H9 (cell line): Measurements from ENCODE around the gene PCNX3. TPM values are rescaled to one million over a fixed set of nuclear protein-coding genes. Genes with fewer than 3 reads are reported as not detected.

Source experiments
- DNase-seq: peaks from one replicate; pipeline ENCODE4 v3.0.0-alpha.2; 2017
- H2AFZ ChIP-seq: one replicate; pipeline ENCODE4 v1.6.1; 2013; ENCODE audit warnings: mild to moderate bottlenecking, low read length, control low read depth, moderate library complexity
- H2AK5ac ChIP-seq: 2 replicates; pipeline ENCODE4 v1.6.1; 2013; ENCODE audit warnings: low read length, control low read depth, mixed read lengths; ENCODE audit not compliant: insufficient read length
- H2BK120ac ChIP-seq: one replicate; pipeline ENCODE4 v1.6.1; 2013; ENCODE audit warnings: low read depth, mild to moderate bottlenecking, low read length, control low read depth, inconsistent platforms; ENCODE audit not compliant: poor library complexity, severe bottlenecking
- H2BK12ac ChIP-seq: 2 replicates; pipeline ENCODE4 v1.6.1; 2013; ENCODE audit warnings: low read length, control low read depth, mixed read lengths, low read depth; ENCODE audit not compliant: insufficient read length
- H2BK15ac ChIP-seq: 2 replicates; pipeline ENCODE4 v1.6.1; 2013; ENCODE audit warnings: low read depth, low read length, control low read depth
- H2BK20ac ChIP-seq: one replicate; pipeline ENCODE4 v1.6.1; 2013; ENCODE audit warnings: low read depth, mild to moderate bottlenecking, low read length, control low read depth, inconsistent platforms; ENCODE audit not compliant: poor library complexity, severe bottlenecking
- H2BK5ac ChIP-seq: 2 replicates; pipeline ENCODE4 v1.6.1; 2013; ENCODE audit warnings: low read length, control low read depth, mixed read lengths; ENCODE audit not compliant: insufficient read length
- H3K14ac ChIP-seq: 2 replicates; pipeline ENCODE4 v1.6.1; 2013; ENCODE audit warnings: low read length, control low read depth; ENCODE audit not compliant: insufficient read depth
- H3K18ac ChIP-seq: 2 replicates; pipeline ENCODE4 v1.6.1; 2013; ENCODE audit warnings: low read depth, mild to moderate bottlenecking, mixed read lengths, low read length, control low read depth; ENCODE audit not compliant: insufficient read length
- H3K23ac ChIP-seq: 2 replicates; pipeline ENCODE4 v1.6.1; 2013; ENCODE audit warnings: low read length, control low read depth, mixed read lengths, low read depth; ENCODE audit not compliant: insufficient read length
- H3K23me2 ChIP-seq: 2 replicates; pipeline ENCODE4 v1.6.1; 2013; ENCODE audit warnings: low read depth, mild to moderate bottlenecking, mixed read lengths, low read length, control low read depth; ENCODE audit not compliant: insufficient read length, poor library complexity, severe bottlenecking
- H3K27ac ChIP-seq: 2 replicates; pipeline ENCODE4 v1.5.1; 2013; ENCODE audit warnings: low read length, control low read depth, mixed read lengths, low read depth; ENCODE audit not compliant: insufficient read length
- H3K27me3 ChIP-seq: 2 replicates; pipeline ENCODE4 v1.6.1; 2013; ENCODE audit warnings: low read length, control low read depth, inconsistent platforms; ENCODE audit not compliant: insufficient read depth
- H3K4ac ChIP-seq: 2 replicates; pipeline ENCODE4 v1.6.1; 2013; ENCODE audit warnings: low read depth, mild to moderate bottlenecking, control low read depth, inconsistent platforms, low read length, moderate library complexity
- H3K4me1 ChIP-seq: 2 replicates; pipeline ENCODE4 v1.6.1; 2013; ENCODE audit warnings: low read length, control low read depth, inconsistent platforms; ENCODE audit not compliant: insufficient read depth
- H3K4me2 ChIP-seq: 2 replicates; pipeline ENCODE4 v1.6.1; 2013; ENCODE audit warnings: low read length, control low read depth, mixed read lengths; ENCODE audit not compliant: insufficient read length, insufficient read depth
- H3K56ac ChIP-seq: 2 replicates; pipeline ENCODE4 v1.6.1; 2013; ENCODE audit warnings: low read depth, mild to moderate bottlenecking, mixed read lengths, low read length, control low read depth; ENCODE audit not compliant: insufficient read length
- H3K79me1 ChIP-seq: 2 replicates; pipeline ENCODE4 v1.6.1; 2013; ENCODE audit warnings: low read depth, mild to moderate bottlenecking, moderate library complexity, low read length, control low read depth, inconsistent platforms; ENCODE audit not compliant: insufficient read depth, poor library complexity, severe bottlenecking
- H3K79me2 ChIP-seq: 2 replicates; pipeline ENCODE4 v1.6.1; 2013; ENCODE audit warnings: low read length, control low read depth, inconsistent platforms; ENCODE audit not compliant: insufficient read depth
- H3K9ac ChIP-seq: 2 replicates; pipeline ENCODE4 v1.6.1; 2013; ENCODE audit warnings: low read length, control low read depth, mixed read lengths; ENCODE audit not compliant: insufficient read length; ENCODE audit errors: extremely low read depth
- H3K9me3 ChIP-seq: one replicate; pipeline ENCODE4 v1.6.1; 2013; ENCODE audit warnings: low read depth, low read length, inconsistent platforms; ENCODE audit not compliant: control insufficient read depth
- H3T11ph ChIP-seq: one replicate; pipeline ENCODE4 v1.6.1; 2013; ENCODE audit warnings: mild to moderate bottlenecking, low read length, control low read depth, inconsistent platforms
- H4K20me1 ChIP-seq: one replicate; pipeline ENCODE4 v1.6.1; 2013; ENCODE audit not compliant: control insufficient read depth, insufficient read length, insufficient read depth
- H4K5ac ChIP-seq: 2 replicates; pipeline ENCODE4 v1.6.1; 2013; ENCODE audit warnings: low read depth, mild to moderate bottlenecking, mixed read lengths, low read length, control low read depth; ENCODE audit not compliant: insufficient read length
- H4K8ac ChIP-seq: replicated peaks from 2 replicates; pipeline ENCODE4 v1.6.1; 2013; ENCODE audit warnings: low read length, control low read depth, mixed read lengths, low read depth; ENCODE audit not compliant: insufficient read length
- H4K91ac ChIP-seq: 2 replicates; pipeline ENCODE4 v1.6.1; 2013; ENCODE audit warnings: low read depth, mild to moderate bottlenecking, moderate library complexity, mixed read lengths, low read length, control low read depth; ENCODE audit not compliant: insufficient read length
- H3K27ac Mint-ChIP-seq, 3 experiments: 2 replicates in 2 of 3; 3 replicates in 1 of 3; pipeline ENCODE4 v1.8.0; 2020 to 2021; ENCODE audit warnings: mixed read lengths in 3 of 3, mild to moderate bottlenecking in 1 of 3, moderate library complexity in 1 of 3
- H3K27me3 Mint-ChIP-seq: 2 replicates; pipeline ENCODE4 v1.8.0; 2021; ENCODE audit warnings: low read depth, mild to moderate bottlenecking, moderate library complexity, mixed read lengths
- H3K36me3 Mint-ChIP-seq, 3 experiments: 2 replicates in 2 of 3; 3 replicates in 1 of 3; pipeline ENCODE4 v1.8.0; 2020 to 2021; ENCODE audit warnings: low read depth in 3 of 3, mixed read lengths in 3 of 3; ENCODE audit not compliant: insufficient read depth in 1 of 3
- H3K4me1 Mint-ChIP-seq, 2 experiments: 2 replicates each; pipeline ENCODE4 v1.8.0; 2020; ENCODE audit warnings: mixed read lengths in 2 of 2
- H3K4me3 Mint-ChIP-seq, 2 experiments: 2 replicates in 1 of 2; 3 replicates in 1 of 2; pipeline ENCODE4 v1.8.0; 2020 to 2021; ENCODE audit warnings: mild to moderate bottlenecking in 2 of 2, mixed read lengths in 2 of 2, moderate library complexity in 1 of 2
- H3K9me3 Mint-ChIP-seq, 2 experiments: 2 replicates in 1 of 2; 3 replicates in 1 of 2; pipeline ENCODE4 v1.8.0; 2020; ENCODE audit warnings: mild to moderate bottlenecking in 2 of 2, mixed read lengths in 2 of 2, moderate library complexity in 1 of 2
- WGBS: extraction: QIAGEN DNeasy Blood & Tissue Kit; methylation state at CpG from one replicate; pipeline ENCODE4 v1.1.7; 2013; ENCODE audit warnings: missing lambda C conversion rate, low lambda C conversion rate, mixed read lengths; ENCODE audit not compliant: insufficient read length; ENCODE audit errors: extremely low coverage; 5-methylcytosine and 5-hydroxymethylcytosine counted together
- total RNA-seq: library from RNA; stranded (reverse); gene quantifications from 2 replicates; pipeline ENCODE4 v1.2.1, GENCODE V29; 2021
- TF ChIP-seq, protein P1 (sequence below): fragments of 200-600 bp; sonication (generic); conservative IDR thresholded peaks from 3 replicates; pipeline ENCODE4 v1.8.0; 2021; ENCODE audit warnings: antibody characterized with exemption, mild to moderate bottlenecking

PCNX3 gene
- total RNA-seq, 1 experiment from 2014 or later = 50.5 TPM

DNA sequence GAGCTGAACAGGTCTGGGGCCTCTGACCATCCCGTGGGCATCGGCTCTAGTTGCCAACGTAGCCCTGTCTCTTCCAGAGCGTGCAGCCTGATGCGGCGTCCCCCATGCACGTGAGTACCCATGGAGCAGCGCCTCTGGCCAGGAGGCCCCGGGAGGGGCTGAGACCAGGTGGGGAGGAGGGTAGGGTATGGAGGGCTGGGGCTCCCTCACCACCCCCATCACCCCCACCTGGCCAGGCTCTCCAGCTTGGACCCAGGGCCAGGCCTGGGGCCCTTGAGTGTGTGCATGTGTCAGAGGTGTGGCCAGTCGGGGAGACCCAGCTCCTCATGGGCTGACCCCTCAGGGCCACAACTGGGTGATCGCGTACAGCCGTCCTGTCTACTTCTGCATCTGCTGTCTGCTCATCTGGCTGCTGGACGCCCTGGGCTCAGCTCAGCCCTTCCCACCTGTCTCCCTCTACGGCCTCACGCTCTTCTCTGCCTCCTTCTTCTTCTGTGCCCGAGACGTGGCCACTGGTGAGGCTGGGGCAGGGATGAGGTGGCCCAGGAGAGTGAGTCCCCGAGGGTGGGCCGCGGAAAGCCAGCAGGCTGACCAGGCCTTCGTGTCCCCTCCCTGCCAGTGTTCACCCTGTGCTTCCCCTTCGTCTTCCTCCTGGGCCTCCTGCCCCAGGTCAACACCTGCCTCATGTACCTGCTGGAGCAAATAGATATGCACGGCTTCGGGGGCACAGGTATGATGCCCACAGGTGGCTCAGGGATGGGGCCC, 8.5 kb downstream of the PCNX3 start:
- no peak overlapping the region for H3K4me2 ChIP-seq
- no peak overlapping the region for H4K8ac ChIP-seq
- WGBS = no CpG with 5 or more reads among the region's 25 CpGs
- H2BK5ac ChIP-seq = no peak overlapping the region
- no peaks in the 10 kb centered on the region for H3K9me3 ChIP-seq
- H3K9ac ChIP-seq = no peak overlapping the region
- Mint-ChIP-seq H3K36me3 (peaks cover 21 to 73% (median 69%) of the 10 kb centered on the region in 3 experiments; a peak in 6 of 7 replicates), H3K27me3 (no peaks in the 10 kb centered on the region), H3K27ac (no peak overlapping the region; a peak in 1 of 7 replicates), H3K4me1 (no peaks in the 10 kb centered on the region), H3K9me3 (no peaks in the 10 kb centered on the region), H3K4me3 (no peak overlapping the region; a peak in 1 of 5 replicates)
- H3K14ac ChIP-seq = no peak overlapping the region
- no peak overlapping the region for H2BK12ac ChIP-seq
- H3K23ac ChIP-seq = no peak overlapping the region
- no peak overlapping the region for H2AK5ac ChIP-seq
- no peak overlapping the region for H2BK15ac ChIP-seq
- no peak overlapping the region for H2AFZ ChIP-seq
- no peak overlapping the region for H3T11ph ChIP-seq
- no peaks in the 10 kb centered on the region for H3K27me3 ChIP-seq
- no peaks in the 10 kb centered on the region for H3K23me2 ChIP-seq
- no peak overlapping the region for H3K27ac ChIP-seq
- no peaks in the 10 kb centered on the region for H3K4me1 ChIP-seq
- H3K79me2 ChIP-seq = no peaks in the 10 kb centered on the region
- no peaks in the 10 kb centered on the region for H3K79me1 ChIP-seq
- H3K18ac ChIP-seq = no peak overlapping the region
- no peak overlapping the region for H4K91ac ChIP-seq
- H3K56ac ChIP-seq = no peak overlapping the region
- no peak overlapping the region for H2BK120ac ChIP-seq
- no peak overlapping the region for H4K5ac ChIP-seq
- no peak for DNase-seq
- no peaks in the 10 kb centered on the region for H4K20me1 ChIP-seq
- no peak overlapping the region for H2BK20ac ChIP-seq
- TF ChIP-seq, protein P1, sequence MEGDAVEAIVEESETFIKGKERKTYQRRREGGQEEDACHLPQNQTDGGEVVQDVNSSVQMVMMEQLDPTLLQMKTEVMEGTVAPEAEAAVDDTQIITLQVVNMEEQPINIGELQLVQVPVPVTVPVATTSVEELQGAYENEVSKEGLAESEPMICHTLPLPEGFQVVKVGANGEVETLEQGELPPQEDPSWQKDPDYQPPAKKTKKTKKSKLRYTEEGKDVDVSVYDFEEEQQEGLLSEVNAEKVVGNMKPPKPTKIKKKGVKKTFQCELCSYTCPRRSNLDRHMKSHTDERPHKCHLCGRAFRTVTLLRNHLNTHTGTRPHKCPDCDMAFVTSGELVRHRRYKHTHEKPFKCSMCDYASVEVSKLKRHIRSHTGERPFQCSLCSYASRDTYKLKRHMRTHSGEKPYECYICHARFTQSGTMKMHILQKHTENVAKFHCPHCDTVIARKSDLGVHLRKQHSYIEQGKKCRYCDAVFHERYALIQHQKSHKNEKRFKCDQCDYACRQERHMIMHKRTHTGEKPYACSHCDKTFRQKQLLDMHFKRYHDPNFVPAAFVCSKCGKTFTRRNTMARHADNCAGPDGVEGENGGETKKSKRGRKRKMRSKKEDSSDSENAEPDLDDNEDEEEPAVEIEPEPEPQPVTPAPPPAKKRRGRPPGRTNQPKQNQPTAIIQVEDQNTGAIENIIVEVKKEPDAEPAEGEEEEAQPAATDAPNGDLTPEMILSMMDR = no peak
- H3K4ac ChIP-seq = no peak overlapping the region
